GM18873 (cell line): Measurements from ENCODE around the gene R3HDML.

Experiments used
- ATAC-seq: cut with Tn5 transposase; IDR thresholded peaks from one replicate; pipeline ENCODE4 v1.9.1; 2021; ENCODE audit warnings: mild to moderate bottlenecking, moderate library complexity, moderate number of reproducible peaks; ENCODE audit not compliant: unreplicated experiment, low FRiP score

Gene R3HDML

GRCh38 chr20:44358776-44359175, 21.9 kb downstream of the R3HDML start:
- ATAC-seq = no peak

GRCh38 chr20:44360221-44360620, 23.4 kb downstream of the R3HDML start:
- ATAC-seq = no peak

GRCh38 chr20:44361021-44361420, 24.2 kb downstream of the R3HDML start:
- ATAC-seq = no peak

GRCh38 chr20:44362466-44362940, 25.7 kb downstream of the R3HDML start:
- ATAC-seq = no peak

GRCh38 chr20:44364068-44364467, 27.2 kb downstream of the R3HDML start:
- no peak for ATAC-seq

- ATAC-seq = no peak
These were observed 27.9 kb downstream of the R3HDML start for GRCh38 chr20:44364780-44365179.

- no peak for ATAC-seq
These were observed 30.9 kb downstream of the R3HDML start for GRCh38 chr20:44367746-44368145.

GRCh38 chr20:44370639-44371218, 33.9 kb downstream of the R3HDML start:
- no peak for ATAC-seq

GRCh38 chr20:44382641-44383040, 45.8 kb downstream of the R3HDML start:
- ATAC-seq = no peak

GRCh38 chr20:44384423-44385027, 47.7 kb downstream of the R3HDML start:
- ATAC-seq = peak; percentile 50

GRCh38 chr20:44388466-44389023, 51.7 kb downstream of the R3HDML start:
- peak; percentile 49 for ATAC-seq

- no peak for ATAC-seq
These were observed 53.0 kb downstream of the R3HDML start for GRCh38 chr20:44389871-44390270.

- no peak for ATAC-seq
These were observed 53.4 kb downstream of the R3HDML start for GRCh38 chr20:44390280-44390679.

GRCh38 chr20:44392088-44392775, 55.4 kb downstream of the R3HDML start:
- no peak for ATAC-seq

GRCh38 chr20:44392776-44393607, 56.1 kb downstream of the R3HDML start:
- no peak for ATAC-seq

- no peak for ATAC-seq
These were observed 57.0 kb downstream of the R3HDML start for GRCh38 chr20:44393608-44394451.

GRCh38 chr20:44394452-44394701, 57.5 kb downstream of the R3HDML start:
- ATAC-seq = no peak

- ATAC-seq = no peak
These were observed 58.0 kb downstream of the R3HDML start for GRCh38 chr20:44394702-44395460.
